Peyer's patch (tissue), 4 donors: Measurements from ENCODE around the gene COG5. TPM values are rescaled to one million over a fixed set of nuclear protein-coding genes. Genes with fewer than 3 reads are reported as not detected.

ENCODE experiments used
- DNase-seq, 3 donors: peaks; one replicate each; pipeline ENCODE4 v3.0.0-alpha.2; 2017 to 2019
- H3K27ac ChIP-seq, 4 donors: fragments of 200-600 bp; sonication (generic); one replicate each; pipeline ENCODE4 v1.5.1; 2016 to 2019
- H3K27me3 ChIP-seq, 2 donors: fragments of 200-600 bp; sonication (generic); one replicate each; pipeline ENCODE4 v1.5.1; 2019
- H3K36me3 ChIP-seq, 3 donors: fragments of 200-600 bp; sonication (generic); one replicate each; pipeline ENCODE4 v1.5.1; 2016 to 2019
- H3K4me1 ChIP-seq, 4 donors: fragments of 200-600 bp; sonication (generic); one replicate each; pipeline ENCODE4 v1.5.1; 2016 to 2019
- H3K4me3 ChIP-seq, 4 donors: fragments of 200-600 bp; sonication (generic); 1 replicate in 3 of 4; 2 replicates in 1 of 4; pipeline ENCODE4 v1.5.1; 2016 to 2019; ENCODE audit warnings: mild to moderate bottlenecking in 1 of 4
- H3K9me3 ChIP-seq, 4 donors: fragments of 200-600 bp; sonication (generic); one replicate each; pipeline ENCODE4 v1.5.1; 2016 to 2019; ENCODE audit warnings: mild to moderate bottlenecking in 1 of 4
- POLR2A ChIP-seq, 2 donors: fragments of 450-650 bp; IDR thresholded peaks; one replicate each; pipeline ENCODE4 v1.5.1; 2017; ENCODE audit warnings: antibody characterized with exemption in 2 of 2, mild to moderate bottlenecking in 2 of 2, moderate library complexity in 2 of 2
- total RNA-seq, 4 donors: library from RNA; depleted of rRNA; stranded (reverse); fragments of >200 nt; gene quantifications; one replicate each; pipeline ENCODE4 v1.1.0, GENCODE V29; 2016
- TF ChIP-seq, protein P1 (sequence below), 6 experiments: fragments of 450-650 bp in 4 of 6; fragments of 200-600 bp in 2 of 6; sonication (generic) in 1 of 6; IDR thresholded peaks; one replicate each; pipeline ENCODE4 v1.5.1; 2017 to 2019; ENCODE audit warnings: antibody characterized with exemption in 6 of 6, mild to moderate bottlenecking in 3 of 6, moderate library complexity in 1 of 6

The COG5 gene
- total RNA-seq, 4 donors from 2014 or later = 31.1 to 175 (median 68.0) TPM

- H3K36me3 ChIP-seq = peaks cover 0 to 100% (median 0%) of the 10 kb centered on the region in 3 donors
- no peak overlapping the region for H3K4me3 ChIP-seq
- DNase-seq = no peak
- H3K27me3 ChIP-seq = no peaks in the 10 kb centered on the region
- no peaks in the 10 kb centered on the region for H3K4me1 ChIP-seq
- H3K9me3 ChIP-seq = no peaks in the 10 kb centered on the region
- TF ChIP-seq POLR2A (IDR thresholded peaks at IDR 0.05) = no peak
- TF ChIP-seq, protein P1, sequence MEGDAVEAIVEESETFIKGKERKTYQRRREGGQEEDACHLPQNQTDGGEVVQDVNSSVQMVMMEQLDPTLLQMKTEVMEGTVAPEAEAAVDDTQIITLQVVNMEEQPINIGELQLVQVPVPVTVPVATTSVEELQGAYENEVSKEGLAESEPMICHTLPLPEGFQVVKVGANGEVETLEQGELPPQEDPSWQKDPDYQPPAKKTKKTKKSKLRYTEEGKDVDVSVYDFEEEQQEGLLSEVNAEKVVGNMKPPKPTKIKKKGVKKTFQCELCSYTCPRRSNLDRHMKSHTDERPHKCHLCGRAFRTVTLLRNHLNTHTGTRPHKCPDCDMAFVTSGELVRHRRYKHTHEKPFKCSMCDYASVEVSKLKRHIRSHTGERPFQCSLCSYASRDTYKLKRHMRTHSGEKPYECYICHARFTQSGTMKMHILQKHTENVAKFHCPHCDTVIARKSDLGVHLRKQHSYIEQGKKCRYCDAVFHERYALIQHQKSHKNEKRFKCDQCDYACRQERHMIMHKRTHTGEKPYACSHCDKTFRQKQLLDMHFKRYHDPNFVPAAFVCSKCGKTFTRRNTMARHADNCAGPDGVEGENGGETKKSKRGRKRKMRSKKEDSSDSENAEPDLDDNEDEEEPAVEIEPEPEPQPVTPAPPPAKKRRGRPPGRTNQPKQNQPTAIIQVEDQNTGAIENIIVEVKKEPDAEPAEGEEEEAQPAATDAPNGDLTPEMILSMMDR (IDR thresholded peaks at IDR 0.05) = no peak
- no peak overlapping the region for H3K27ac ChIP-seq
These were observed 377.5 kb downstream of the COG5 start for GRCh38 chr7:107186240-107186639.

DNA sequence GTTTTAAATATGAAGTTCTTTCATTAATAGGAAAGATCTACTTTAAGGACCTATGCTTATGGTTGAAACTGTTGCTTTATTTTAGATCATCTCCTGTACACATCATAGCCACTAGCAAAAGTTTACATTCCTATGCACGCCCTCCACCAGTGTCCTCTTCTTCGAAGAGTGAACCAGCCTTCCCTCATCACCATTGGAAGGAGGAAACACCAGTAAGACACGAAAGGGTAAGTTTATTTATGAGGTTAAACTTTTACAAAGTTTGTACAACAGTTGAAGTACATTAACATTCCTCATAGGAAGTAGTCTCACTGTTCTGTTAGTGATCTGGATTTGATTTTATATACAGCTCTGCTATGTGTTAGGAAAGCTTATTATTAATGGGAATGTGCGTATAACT is 378.0 kb downstream of the COG5 start:
- Histone ChIP-seq H3K4me3 (no peak overlapping the region), H3K27me3 (no peaks in the 10 kb centered on the region), H3K9me3 (no peaks in the 10 kb centered on the region), H3K36me3 (peaks cover 0 to 98% (median 0%) of the 10 kb centered on the region in 3 donors), H3K27ac (no peak overlapping the region), H3K4me1 (peaks cover 0 to 3% (median 0%) of the 10 kb centered on the region in 4 donors)
- no peak for DNase-seq
- TF ChIP-seq POLR2A (IDR thresholded peaks at IDR 0.05) = no peak
- TF ChIP-seq, protein P1 (IDR thresholded peaks at IDR 0.05) = no peak

DNA sequence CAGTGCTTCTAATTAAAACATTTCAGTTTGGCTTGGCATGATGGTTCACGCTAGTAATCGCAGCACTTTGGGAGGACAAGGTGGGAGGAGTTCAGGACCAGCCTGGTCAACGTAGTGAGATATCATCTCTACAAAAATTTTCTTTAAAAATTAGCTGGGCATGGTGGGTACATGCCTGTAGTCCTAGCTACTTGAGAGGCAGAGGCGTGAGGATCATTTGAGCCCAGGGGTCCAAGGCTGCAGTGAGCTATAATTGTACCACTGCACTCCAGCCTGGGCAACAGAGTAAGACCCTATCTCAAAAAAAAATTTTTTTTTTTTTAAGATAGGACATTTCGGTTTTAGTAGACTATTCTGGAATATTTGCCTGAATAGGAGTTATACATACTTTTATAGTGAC is 382.5 kb downstream of the COG5 start:
- Histone ChIP-seq H3K27ac (peak overlapping the region in 1 of 4 donors; percentile 0), H3K9me3 (no peaks in the 10 kb centered on the region), H3K4me1 (peaks cover 0 to 19% (median 3%) of the 10 kb centered on the region in 4 donors), H3K36me3 (peaks cover 0 to 56% (median 0%) of the 10 kb centered on the region in 3 donors), H3K4me3 (no peak overlapping the region), H3K27me3 (no peaks in the 10 kb centered on the region)
- no peak for DNase-seq
- no peak for TF ChIP-seq POLR2A (IDR thresholded peaks at IDR 0.05)
- TF ChIP-seq, protein P1 (IDR thresholded peaks at IDR 0.05) = no peak

DNA sequence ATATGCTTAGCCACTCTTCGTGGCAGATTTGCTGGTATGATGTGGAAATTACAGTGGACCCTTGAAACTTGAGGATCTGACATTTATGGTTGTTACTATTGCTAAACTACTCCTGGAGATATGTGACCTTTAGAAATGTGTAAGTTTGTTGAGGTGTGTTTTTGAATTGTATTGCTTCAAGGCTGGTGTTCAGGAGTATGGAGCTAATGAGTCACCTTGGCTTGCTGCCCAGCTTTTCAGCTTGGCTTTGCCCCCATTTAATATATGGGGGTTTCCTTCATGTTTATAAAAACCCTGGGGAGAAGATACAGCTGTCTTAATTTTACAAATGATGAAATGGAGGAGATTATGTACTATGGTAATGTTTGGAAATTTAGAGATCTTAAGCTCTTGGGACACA is 383.3 kb downstream of the COG5 start:
- no peaks in the 10 kb centered on the region for H3K27me3 ChIP-seq
- H3K9me3 ChIP-seq = no peaks in the 10 kb centered on the region
- H3K27ac ChIP-seq = peak overlapping the region in 2 of 4 donors; percentile 5 to 44
- TF ChIP-seq, protein P1 (IDR thresholded peaks at IDR 0.05) = no peak
- TF ChIP-seq POLR2A (IDR thresholded peaks at IDR 0.05) = no peak
- H3K4me1 ChIP-seq = peaks cover 0 to 19% (median 3%) of the 10 kb centered on the region in 4 donors
- H3K36me3 ChIP-seq = peaks cover 0 to 48% (median 0%) of the 10 kb centered on the region in 3 donors
- DNase-seq = peak in 1 of 3 donors; percentile 66
- H3K4me3 ChIP-seq = no peak overlapping the region

GRCh38 chr7:107179326-107180164 is 384.2 kb downstream of the COG5 start:
- no peaks in the 10 kb centered on the region for H3K9me3 ChIP-seq
- TF ChIP-seq, protein P1 (IDR thresholded peaks at IDR 0.05) = no peak
- TF ChIP-seq POLR2A (IDR thresholded peaks at IDR 0.05) = no peak
- peaks cover 0 to 27% (median 3%) of the 10 kb centered on the region in 4 donors for H3K4me1 ChIP-seq
- no peak for DNase-seq
- H3K36me3 ChIP-seq = peaks cover 0 to 40% (median 0%) of the 10 kb centered on the region in 3 donors
- no peaks in the 10 kb centered on the region for H3K27me3 ChIP-seq
- H3K27ac ChIP-seq = peak overlapping the region in 1 of 4 donors; percentile 44
- H3K4me3 ChIP-seq = no peak overlapping the region
